Loucy (cell line): ENCODE results near the gene GNPTG.

ENCODE experiments used
- H2AFZ ChIP-seq: fragments of 200-600 bp; sonication (generic); 2 replicates; pipeline ENCODE4 v1.6.0; 2016; ENCODE audit warnings: antibody characterized with exemption, mild to moderate bottlenecking, low read length, moderate library complexity
- H3F3A ChIP-seq: fragments of 200-600 bp; 2 replicates; pipeline ENCODE4 v1.6.0; 2016; ENCODE audit warnings: antibody characterized with exemption, low read depth, mild to moderate bottlenecking
- H3K27me3 ChIP-seq: fragments of 200-600 bp; sonication (generic); 2 replicates; pipeline ENCODE4 v1.6.1; 2014; ENCODE audit warnings: low read length, mild to moderate bottlenecking; ENCODE audit not compliant: insufficient read depth, poor library complexity, severe bottlenecking
- H3K36me3 ChIP-seq: fragments of 200-600 bp; sonication (generic); 2 replicates; pipeline ENCODE4 v1.6.1; 2016; ENCODE audit warnings: low read length; ENCODE audit not compliant: insufficient read depth
- H3K4me1 ChIP-seq: fragments of 200-600 bp; sonication (generic); 2 replicates; pipeline ENCODE4 v1.5.1; 2014; ENCODE audit warnings: low read length, mild to moderate bottlenecking; ENCODE audit not compliant: insufficient read depth, poor library complexity, severe bottlenecking
- H3K4me2 ChIP-seq: fragments of 200-600 bp; sonication (generic); 2 replicates; pipeline ENCODE4 v1.6.0; 2014; ENCODE audit warnings: antibody characterized with exemption, low read length, low read depth, mild to moderate bottlenecking; ENCODE audit not compliant: poor library complexity, severe bottlenecking
- H3K4me3 ChIP-seq: fragments of 200-600 bp; sonication (generic); 2 replicates; pipeline ENCODE4 v1.5.1; 2014; ENCODE audit warnings: low read length, mild to moderate bottlenecking, mixed read lengths; ENCODE audit not compliant: poor library complexity, severe bottlenecking
- H3K79me2 ChIP-seq: fragments of 200-600 bp; sonication (generic); 2 replicates; pipeline ENCODE4 v1.6.1; 2014; ENCODE audit warnings: low read length; ENCODE audit not compliant: insufficient read depth
- H3K9ac ChIP-seq: fragments of 200-600 bp; sonication (generic); 2 replicates; pipeline ENCODE4 v1.6.0; 2014; ENCODE audit warnings: mild to moderate bottlenecking, low read depth, low read length, moderate library complexity; ENCODE audit not compliant: poor library complexity, severe bottlenecking
- H3K9me2 ChIP-seq: fragments of 200-600 bp; sonication (generic); replicated peaks from 2 replicates; pipeline ENCODE4 v1.6.1; 2016; ENCODE audit warnings: low read depth, low read length, mixed read lengths
- H3K9me3 ChIP-seq: fragments of 200-600 bp; sonication (generic); 2 replicates; pipeline ENCODE4 v1.6.1; 2014; ENCODE audit warnings: mild to moderate bottlenecking, antibody characterized with exemption, low read length, low read depth; ENCODE audit not compliant: insufficient read depth
- H4K20me1 ChIP-seq: fragments of 200-600 bp; sonication (generic); 2 replicates; pipeline ENCODE4 v1.6.0; 2014; ENCODE audit warnings: antibody characterized with exemption, low read length, mild to moderate bottlenecking; ENCODE audit not compliant: insufficient read depth, poor library complexity, severe bottlenecking
- EZH2phosphoT487 ChIP-seq: fragments of 200-600 bp; IDR thresholded peaks from 2 replicates; pipeline ENCODE4 v1.6.1; 2018; ENCODE audit warnings: antibody characterized with exemption, mild to moderate bottlenecking, moderate library complexity, borderline replicate concordance
- TF ChIP-seq, protein P1 (sequence below): fragments of 200-600 bp; sonication (generic); conservative IDR thresholded peaks from 2 replicates; pipeline ENCODE4 v1.5.1; 2014; ENCODE audit warnings: mild to moderate bottlenecking, antibody characterized with exemption, low read length

GNPTG gene

DNA sequence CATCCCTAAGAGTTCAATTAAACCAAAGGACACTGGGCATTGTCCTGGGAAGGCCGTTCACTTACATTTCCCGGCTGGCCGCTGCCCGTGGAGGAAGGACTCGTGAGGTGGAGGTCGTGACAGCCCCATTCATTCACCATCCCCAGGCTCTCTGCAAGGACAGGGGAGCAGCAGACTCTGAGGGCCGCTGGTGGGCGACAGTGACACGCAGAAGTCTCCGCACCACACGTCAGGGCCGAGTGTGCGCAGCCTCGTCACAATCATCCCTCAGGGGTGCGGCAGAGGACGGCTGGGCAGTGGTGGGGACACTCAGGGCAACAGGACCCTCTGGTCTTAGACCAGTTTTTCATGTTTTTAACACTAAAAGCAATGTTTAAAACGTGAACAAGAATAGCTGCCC, 41.1 kb downstream of the GNPTG start:
- Histone ChIP-seq H3K9me2 (no peaks in the 10 kb centered on the region), H2AFZ (no peak overlapping the region), H3K4me2 (no peak overlapping the region), H3F3A (no peaks in the 10 kb centered on the region), H3K36me3 (no peaks in the 10 kb centered on the region), H4K20me1 (no peaks in the 10 kb centered on the region), H3K79me2 (no peaks in the 10 kb centered on the region), H3K27me3 (no peaks in the 10 kb centered on the region), H3K9me3 (no peaks in the 10 kb centered on the region), H3K4me1 (no peaks in the 10 kb centered on the region), H3K9ac (no peak overlapping the region), H3K4me3 (no peak overlapping the region)
- TF ChIP-seq, protein P1, sequence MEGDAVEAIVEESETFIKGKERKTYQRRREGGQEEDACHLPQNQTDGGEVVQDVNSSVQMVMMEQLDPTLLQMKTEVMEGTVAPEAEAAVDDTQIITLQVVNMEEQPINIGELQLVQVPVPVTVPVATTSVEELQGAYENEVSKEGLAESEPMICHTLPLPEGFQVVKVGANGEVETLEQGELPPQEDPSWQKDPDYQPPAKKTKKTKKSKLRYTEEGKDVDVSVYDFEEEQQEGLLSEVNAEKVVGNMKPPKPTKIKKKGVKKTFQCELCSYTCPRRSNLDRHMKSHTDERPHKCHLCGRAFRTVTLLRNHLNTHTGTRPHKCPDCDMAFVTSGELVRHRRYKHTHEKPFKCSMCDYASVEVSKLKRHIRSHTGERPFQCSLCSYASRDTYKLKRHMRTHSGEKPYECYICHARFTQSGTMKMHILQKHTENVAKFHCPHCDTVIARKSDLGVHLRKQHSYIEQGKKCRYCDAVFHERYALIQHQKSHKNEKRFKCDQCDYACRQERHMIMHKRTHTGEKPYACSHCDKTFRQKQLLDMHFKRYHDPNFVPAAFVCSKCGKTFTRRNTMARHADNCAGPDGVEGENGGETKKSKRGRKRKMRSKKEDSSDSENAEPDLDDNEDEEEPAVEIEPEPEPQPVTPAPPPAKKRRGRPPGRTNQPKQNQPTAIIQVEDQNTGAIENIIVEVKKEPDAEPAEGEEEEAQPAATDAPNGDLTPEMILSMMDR: no peak
- no peak for TF ChIP-seq EZH2phosphoT487

DNA sequence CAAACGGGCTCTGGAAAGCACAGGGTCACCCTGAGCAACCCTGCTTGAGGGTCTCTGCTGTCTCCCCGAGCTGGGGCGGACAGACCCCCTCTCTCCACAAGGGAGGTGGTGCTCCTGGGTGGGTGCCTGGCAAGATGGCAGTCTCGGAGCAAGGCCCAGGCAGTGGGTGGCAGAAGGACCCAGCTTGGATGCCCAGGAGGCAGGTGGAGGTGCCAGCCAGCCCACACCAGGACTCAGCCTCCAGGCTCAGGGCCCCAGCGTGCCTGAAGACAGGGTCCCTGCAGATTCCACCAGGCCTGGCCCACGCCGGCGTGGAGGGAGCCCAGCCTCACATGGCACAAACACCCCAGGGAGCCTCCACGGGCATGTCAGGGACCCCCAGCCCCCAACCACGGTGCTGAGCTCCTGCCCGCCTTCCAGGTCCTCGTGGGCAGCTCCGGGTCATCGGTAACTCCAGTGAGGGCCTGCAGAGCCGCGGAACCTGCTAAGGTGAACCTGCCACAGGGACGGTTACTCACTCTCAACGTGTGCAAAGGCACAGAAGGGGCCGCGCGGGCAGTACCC, 42.0 kb downstream of the GNPTG start:
- H3K36me3 ChIP-seq: no peaks in the 10 kb centered on the region
- H3K9ac ChIP-seq: no peak overlapping the region
- H3F3A ChIP-seq: no peaks in the 10 kb centered on the region
- H3K9me3 ChIP-seq: no peaks in the 10 kb centered on the region
- TF ChIP-seq EZH2phosphoT487: no peak
- TF ChIP-seq, protein P1: no peak
- H4K20me1 ChIP-seq: no peaks in the 10 kb centered on the region
- no peaks in the 10 kb centered on the region for H3K4me1 ChIP-seq
- H3K27me3 ChIP-seq: no peaks in the 10 kb centered on the region
- H3K4me3 ChIP-seq: no peak overlapping the region
- H3K4me2 ChIP-seq: no peak overlapping the region
- no peaks in the 10 kb centered on the region for H3K9me2 ChIP-seq
- H2AFZ ChIP-seq: no peak overlapping the region
- no peaks in the 10 kb centered on the region for H3K79me2 ChIP-seq

DNA sequence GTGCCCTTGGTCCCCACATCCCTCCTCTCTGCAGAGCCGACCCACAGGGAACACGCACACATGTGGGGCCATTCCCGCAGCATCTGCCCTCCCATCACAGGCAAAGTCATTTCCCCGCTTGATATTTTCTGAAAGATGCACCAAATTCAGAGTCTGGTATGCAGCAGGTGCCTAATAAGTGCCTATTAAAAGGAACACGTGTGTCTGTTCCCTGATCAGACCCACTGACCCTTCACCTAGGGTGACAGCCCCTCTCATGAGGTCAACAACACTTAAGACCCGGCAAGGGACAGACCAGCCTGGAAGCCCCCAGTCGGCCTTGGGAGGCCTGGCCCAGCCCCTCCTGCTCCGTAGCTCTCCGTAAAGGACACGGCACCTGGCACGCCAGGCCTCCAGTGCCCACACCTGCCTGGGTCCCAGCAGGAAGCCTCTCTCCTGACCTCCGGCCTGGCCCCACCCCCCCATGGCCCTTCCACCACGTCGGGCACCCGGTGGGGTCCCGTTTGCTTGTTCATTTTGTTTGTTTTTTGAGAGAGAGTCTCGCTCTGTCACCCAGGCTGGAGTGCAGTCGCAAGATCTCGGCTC, 42.7 kb downstream of the GNPTG start:
- Histone ChIP-seq H3K36me3 (no peaks in the 10 kb centered on the region), H3K27me3 (no peaks in the 10 kb centered on the region), H3K4me2 (no peak overlapping the region), H3K9me2 (no peaks in the 10 kb centered on the region), H3K9ac (no peak overlapping the region), H3K79me2 (no peaks in the 10 kb centered on the region), H4K20me1 (no peaks in the 10 kb centered on the region), H3K9me3 (no peaks in the 10 kb centered on the region), H3K4me1 (no peaks in the 10 kb centered on the region), H3K4me3 (no peak overlapping the region), H2AFZ (no peak overlapping the region), H3F3A (no peaks in the 10 kb centered on the region)
- TF ChIP-seq, protein P1: no peak
- no peak for TF ChIP-seq EZH2phosphoT487
